Measurements from ENCODE around the gene RGMA.

Gene RGMA, protein sequence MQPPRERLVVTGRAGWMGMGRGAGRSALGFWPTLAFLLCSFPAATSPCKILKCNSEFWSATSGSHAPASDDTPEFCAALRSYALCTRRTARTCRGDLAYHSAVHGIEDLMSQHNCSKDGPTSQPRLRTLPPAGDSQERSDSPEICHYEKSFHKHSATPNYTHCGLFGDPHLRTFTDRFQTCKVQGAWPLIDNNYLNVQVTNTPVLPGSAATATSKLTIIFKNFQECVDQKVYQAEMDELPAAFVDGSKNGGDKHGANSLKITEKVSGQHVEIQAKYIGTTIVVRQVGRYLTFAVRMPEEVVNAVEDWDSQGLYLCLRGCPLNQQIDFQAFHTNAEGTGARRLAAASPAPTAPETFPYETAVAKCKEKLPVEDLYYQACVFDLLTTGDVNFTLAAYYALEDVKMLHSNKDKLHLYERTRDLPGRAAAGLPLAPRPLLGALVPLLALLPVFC

DNA sequence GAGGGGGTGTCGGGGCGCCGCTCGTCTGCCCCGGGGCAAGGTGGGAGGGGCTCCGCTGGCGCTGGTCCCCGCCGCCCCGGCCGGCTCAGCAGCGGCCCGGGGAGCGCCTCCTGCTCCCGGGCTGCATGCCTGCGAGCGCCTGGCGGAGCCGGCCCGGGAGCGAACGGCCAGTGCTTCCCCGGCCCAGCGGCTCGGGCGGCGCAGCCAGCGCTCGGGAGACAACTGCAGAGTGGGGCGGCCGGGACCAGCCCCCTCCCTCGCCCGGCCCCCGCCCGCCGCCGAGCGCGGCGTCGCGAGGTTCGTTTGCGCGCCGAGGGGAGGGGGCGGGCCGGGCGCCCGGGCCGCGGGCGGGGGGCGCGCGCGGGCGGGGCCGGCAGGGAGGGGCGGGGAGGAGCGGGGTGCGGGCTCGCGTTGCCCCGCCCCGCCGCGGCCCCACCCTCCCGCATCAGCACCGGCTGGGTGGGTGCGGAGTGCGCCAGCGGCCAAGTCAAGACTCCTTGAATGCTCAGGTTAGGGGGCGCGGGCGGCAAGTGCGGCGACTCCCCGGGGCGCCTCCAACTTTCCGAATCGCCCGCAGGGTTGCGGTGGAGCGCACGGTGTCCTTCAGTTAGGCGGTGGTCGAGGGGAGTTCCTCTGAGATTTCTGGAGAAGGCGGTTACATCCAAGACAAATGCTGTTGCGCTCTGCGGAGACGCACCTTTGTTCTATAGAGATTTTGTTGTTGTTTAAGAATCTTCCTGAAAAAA, at the start of gene RGMA:
RGMA (minus strand) TSS at position 231 of the 746 bp plus-strand sequence. CDS start 279 bp downstream, outside the sequence.
- DNase-seq: peak; percentile 7

DNA sequence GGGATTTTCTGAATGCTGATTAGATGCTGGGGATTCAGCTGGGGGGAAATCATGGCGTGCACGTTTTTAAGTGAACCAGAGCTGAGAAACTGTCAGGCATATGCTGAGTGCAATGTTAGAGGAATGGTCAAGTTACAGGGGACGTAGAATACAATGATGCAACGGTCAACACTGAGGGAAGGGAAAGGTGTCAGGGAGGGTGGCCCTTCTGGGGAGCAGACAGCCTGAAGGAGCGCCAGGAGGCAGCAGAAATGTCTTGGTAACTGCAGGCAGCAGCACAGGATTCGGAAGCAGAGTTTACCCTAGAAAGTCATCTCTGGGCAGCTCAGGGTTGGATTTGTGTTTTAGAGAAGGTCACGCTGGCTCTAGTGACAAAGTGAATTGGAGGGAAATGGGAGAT, 47.6 kb upstream of the RGMA start:
- no peak for DNase-seq

DNA sequence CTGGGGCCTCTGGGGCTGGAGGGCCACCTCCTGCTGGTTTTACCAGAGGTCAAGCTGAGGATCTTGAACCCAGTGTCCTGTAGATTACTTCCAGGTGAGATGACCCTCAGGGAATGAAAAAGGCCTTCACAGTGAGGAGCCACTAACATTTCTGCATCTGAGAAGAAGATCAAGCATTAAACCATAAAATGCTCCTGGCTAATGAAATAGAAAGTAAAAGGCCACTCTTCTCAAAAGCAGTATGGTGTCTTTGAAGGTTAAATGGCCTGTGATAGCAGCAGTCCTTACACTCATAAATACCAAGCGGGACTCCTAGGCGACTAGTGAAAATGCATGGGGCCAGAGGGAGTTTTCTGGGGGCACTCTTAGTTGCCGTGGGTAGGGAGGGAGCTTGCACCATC, 47.0 kb upstream of the RGMA start:
- no peak for DNase-seq

DNA sequence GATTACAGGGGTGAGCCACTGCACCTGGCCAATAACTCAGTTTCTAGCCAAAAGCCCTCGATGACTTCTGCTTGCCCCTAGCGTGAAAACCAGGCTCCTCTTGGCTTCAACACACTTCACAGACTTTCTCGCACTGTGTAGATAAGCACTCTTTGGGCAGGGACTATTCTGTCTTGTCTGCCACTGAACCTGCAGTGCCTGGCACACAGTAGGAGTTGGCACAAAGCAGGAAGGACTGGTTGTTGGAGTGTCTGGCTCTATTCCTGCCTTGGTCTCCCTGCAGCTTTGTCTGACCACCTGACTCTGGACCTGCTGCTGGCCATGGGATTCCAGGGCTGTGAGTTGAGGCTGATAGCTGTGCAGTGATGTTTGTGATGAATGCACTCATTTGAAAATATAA, 46.4 kb upstream of the RGMA start:
- DNase-seq: no peak

DNA sequence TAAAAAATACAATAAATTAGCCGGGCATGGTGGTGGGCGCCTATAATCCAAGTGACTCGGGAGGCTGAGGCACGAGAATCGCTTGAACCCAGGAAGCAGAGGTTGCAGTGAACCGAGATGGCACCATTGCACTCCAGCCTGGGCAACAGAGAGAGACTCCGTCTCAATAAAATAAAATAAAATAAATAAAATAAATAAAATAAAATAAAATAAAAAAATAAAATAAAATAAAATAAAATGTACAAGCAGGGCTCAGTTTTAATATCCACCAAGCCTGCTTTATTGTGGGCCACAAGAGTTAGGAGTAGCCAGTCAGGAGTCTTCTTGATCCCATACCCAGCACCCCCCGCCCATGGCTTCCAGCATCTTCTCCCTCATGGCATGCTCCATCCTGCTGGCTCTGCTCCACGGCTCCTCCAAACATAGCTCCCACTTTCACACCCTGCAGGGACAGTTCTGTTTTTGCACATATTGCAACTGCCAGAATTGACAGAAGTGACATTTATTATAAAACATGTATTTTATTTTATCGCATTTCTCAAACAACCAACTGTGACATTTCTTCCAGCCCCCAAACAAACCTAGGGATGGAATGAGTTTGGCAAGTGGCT, 42.6 kb upstream of the RGMA start:
- DNase-seq: no peak

DNA sequence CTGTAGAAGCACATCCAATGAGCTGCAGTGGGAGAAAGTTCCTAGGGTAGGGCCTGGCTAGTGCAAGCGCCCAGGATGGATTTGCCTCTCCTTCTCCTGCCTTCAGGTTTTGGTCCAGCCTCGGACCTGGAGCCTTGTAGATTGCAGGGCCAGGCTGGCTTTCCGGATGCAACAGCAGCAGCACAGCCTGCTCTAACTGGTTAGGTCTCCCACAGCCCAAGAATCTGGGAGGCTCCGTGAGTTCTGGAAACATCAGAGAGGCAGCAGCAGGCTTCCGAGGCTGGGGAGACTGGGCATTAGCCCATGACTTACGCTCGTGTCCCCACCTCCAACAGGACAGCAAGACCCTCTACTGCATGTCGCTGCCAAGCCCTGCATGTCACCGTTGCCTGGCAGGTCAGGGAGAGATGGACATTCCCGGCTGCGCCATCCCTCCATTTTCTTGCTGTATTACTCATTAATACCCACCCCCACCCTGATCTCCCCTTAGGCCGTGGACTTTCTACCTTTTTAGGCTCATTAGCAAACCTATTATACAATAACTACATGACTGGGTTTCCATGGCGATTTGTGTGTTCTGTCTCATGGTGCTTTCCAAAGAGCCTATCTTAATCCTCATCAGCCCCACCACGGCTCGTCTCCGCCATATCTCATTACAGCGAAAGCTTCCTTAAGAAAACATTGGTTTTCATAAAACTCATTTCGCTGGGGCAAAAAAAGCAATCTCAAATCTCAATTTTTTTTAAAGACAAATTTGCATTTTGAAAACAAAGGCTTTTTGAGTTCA, 40.9 kb upstream of the RGMA start:
- no peak for DNase-seq

DNA sequence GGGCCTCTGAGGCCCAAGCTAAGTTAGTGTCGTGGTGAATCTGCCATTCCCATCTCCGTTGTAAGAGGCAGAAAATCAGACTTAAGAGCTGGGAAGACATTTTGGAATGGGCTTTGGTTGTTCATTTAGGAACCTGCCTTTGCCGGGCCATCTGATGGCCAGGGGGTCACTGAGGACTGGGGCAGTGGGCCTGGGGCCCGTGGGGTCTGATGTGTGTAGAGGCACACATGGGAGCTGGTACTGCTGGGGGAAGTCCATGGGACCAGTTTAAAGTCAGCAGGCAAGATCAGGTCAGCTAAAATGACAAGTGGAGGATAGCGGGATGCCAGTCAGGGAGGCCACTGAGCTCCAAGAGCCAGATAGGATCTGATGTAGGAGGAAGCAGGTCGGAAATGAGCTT, 38.3 kb upstream of the RGMA start:
- no peak for DNase-seq

DNA sequence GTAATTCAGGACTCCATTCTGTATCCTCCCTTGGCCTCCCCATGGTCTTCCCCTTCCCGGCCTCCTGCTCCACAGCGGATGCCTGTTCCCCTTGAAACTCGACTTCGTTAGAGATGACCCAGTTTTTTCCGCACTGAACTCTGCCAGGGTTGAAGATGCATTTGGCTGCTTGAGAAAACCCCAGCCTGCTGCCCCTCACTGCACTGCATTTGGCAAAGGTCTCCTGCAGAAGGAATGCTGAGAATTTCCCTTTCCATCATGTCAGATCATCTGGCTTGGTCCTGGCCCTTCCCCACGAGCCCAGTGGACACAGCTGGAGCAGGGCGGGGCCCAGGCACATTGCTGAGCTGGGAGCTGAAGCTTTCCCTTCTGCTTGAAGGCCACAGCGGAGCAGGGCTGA, 37.6 kb upstream of the RGMA start:
- DNase-seq: no peak

DNA sequence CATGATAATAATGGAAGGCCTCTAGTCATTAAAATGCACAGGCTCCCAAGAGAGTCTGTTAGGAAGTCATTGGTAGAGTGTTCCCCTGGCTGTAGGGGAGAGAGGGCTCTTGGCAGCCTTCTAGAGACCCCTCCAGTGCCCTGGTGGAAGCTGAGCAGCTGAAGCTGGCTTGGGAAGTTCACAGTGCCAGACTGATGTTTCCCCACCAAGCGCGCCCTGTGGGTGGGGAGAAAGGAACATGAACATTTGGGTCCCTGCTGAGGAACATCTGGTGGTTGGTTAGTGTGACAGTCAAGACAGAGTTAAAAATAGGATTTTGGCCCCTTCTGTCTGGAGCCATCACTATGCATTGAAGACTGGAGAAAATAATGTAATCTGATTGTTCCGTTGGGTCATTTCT, 37.1 kb upstream of the RGMA start:
- DNase-seq: no peak

DNA sequence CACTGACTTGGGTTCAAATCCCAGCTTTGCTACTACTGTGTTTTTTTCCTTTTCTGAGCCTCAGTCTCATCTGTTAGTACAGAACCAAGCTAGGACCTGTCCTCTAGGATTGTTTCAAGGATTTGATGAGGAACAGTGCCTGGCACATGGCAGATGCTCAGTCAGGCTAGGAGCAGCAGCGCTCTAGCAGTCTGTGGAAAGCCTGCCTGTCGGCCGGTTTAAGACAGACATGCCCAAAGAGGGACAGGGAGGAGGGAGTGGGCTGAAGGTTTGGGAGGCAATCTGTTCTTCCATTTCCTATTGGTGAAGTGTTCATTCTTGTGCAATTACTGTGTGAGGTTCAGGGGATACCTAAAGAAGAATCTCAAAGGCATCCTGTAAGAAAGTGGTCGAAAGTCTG, 35.1 kb upstream of the RGMA start:
- DNase-seq: no peak

DNA sequence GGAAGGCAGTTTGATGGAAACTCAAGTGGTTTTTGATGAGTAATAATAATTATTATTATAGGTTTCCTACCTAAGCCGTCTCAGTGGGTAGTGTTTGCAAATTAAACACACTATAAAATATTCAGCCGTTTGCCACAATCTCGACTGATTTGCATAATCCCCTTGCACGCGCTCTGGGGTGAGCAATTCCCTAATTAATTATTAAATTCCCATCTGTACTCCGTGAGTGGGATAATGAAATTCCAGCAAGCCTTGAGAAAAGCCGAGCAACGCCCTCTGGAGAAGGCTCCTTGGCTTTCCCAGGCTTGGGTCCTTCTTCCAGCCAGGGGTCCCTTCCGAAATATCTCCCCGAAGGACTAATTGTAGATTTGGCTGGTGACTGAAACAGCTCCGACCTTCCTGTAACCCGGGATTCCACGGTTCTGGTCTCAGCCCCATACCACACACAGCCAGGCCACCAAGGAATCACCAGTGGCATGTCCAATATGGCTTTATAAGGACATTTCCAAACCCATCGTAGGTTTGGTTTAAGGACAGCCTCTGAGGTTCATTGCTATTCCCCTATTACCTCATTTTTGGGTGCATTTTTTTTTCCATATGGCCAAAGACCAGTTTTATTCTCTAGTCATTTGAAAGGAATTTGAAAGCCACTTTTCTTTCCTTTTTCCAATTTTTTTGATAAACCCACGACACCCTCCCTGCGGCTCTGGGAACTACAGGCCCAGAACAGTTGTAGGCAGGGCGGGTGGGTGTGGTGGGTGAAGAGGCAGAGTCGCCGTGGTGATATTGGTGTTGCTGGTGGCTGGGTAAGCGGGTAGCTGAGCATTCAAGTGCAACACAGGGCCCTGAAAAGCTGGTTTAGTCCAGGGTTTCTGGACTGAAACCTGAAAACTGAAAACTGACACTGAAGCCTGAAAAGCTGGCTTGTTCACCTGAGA, 33.2 kb upstream of the RGMA start:
- DNase-seq: no peak

DNA sequence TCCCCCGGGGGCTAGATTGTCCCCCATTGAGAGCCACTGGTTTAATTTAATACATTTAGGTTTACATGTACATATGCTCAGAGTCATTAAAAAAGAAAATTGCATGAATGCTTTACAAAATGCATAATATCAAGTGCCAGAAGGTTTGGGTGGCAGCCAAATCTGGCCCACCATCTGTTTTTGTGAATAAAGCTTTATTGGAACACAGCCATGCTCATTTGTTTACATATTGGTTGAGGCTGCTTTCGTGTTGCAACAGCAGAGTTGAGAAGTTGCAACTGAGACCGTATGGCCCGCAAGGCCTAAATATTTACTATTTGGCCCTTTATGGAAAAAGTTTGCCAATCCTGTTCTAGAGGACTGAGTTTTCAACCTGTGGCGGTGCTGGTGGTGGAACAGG, 32.1 kb upstream of the RGMA start:
- DNase-seq: no peak

DNA sequence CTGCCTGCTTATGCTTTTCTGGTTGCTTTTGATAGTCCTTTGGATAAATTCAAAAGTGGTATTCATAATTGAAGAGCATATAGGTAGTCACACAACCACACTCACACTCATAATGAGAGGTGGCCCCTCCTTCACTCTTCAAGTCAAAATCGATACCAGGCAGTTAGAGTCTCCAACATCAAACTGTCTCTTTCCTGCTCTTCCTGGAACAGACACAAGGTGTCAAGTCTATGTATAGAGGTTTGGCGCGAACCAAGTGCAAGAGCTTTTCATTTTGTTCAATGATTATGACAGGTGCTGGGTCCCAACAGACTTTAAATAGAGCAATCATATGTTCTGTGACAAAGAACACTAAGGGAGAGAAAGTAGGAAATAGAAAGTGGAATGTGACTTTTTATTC, 29.9 kb upstream of the RGMA start:
- DNase-seq: no peak

DNA sequence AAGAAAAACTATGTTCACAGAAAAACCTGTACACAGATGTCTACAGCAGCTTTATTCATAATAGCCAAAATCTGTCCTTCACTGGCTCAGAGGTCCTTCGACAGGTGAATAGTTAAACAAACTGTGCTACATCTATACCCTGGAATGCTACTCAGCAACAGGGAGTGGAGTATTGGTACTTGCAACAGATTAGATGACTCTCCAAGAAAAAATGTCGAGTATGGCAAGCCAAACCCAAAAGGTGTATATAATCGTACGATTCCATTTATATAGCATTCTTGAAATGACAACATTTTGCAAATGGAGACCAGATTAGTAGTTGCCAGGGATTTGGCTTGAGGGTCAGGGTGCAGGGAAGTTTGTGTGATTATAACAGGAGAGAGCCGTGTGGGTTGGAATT, 22.4 kb upstream of the RGMA start:
- no peak for DNase-seq

DNA sequence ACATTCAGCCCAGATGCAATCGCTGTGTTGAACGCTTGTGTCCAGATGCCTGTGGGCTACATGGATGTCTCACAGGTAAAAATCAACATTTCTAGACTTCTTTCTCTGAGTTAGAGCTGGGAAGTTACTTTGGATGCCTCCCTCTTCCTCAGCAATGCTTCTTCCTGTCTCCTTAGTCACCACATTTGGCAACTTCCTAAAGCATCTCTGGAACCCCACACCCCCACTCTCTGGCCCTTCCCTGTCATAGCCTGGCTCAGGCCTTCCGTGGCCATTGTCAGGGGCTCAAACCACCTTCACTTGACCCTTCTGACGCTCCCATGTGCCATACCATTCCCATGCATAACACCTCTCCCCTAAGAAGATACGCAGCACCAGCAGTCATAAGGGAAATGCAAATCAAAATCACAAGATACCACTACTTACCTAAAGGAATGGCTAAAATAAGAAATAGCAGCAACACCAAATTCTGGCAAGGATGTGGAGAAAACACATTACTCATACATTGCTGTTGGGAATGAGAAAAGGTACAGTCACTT, 21.6 kb upstream of the RGMA start:
- DNase-seq: no peak

DNA sequence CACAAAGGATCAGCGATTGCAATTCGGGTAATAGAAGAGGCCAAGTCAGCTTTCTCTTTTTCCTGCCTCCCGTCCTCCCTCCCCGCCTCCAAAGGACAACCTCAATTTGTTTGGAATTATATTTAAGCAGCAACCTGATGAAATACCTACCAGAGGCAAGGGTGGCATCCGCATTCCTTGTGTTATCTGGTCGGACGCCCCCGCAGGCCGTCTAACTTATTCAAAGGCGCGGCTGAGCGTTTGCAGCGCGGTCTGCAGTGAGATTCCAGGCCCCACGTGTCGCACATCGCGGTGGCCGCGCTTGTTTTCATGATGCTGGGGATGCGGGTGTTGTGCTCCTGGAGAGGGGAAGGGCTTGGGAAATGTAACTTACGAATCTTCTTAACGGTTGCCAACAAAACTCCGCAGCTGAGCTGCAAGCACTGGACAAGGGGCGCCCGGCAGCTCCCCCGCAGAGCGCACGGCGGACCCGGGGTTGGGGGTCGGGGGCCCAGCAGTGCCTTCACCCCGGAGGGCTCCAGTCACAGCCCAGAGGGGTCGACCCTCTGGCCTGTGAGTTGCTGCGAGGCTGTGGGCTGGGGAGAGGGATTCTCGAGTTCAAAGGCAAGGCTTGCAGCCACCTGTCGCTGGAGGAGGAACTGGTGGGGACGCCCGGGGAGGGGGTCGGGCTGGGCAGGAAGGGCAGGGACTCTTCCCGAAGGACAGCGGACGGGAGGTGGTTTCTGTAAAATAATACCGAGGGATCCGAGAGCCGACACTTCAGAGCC, 20.5 kb upstream of the RGMA start:
- no peak for DNase-seq

DNA sequence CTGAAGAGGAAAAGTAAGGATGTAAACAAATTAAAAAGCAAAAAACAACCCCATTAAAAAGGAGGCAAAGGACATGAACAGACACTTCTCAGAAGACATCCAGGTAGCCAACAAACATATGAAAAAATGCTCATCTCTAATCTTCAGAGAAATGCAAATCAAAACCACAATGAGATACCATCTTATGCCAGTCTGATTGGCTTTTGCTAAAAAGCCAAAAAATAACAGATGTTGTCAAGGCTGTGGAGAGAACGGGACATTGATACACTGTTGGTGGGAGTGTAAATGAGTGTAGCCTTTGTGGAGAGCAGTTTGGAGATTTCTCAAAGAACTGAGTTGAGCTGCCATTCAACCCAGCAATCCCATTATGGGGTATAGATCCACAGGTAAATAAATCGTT, 18.6 kb upstream of the RGMA start:
- DNase-seq: no peak

DNA sequence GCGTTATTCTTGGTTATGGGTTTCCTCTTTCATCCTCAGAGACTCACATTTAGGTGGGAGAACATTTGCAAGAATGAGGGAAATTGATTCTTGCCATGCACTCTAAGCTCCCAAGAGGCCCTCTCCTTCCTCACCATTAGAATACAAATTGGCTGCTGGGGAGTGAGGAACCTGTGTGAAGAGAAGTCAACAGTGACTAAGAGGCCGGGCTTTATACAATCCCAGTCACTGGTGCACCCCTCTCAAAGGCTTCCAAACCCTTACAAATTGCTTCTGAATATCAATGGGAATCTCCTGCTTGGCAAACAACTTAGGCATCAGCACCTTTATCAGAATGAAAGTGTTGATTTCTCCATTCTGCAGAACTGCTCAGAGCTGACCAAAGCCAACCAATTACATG, 16.5 kb upstream of the RGMA start:
- DNase-seq: no peak

DNA sequence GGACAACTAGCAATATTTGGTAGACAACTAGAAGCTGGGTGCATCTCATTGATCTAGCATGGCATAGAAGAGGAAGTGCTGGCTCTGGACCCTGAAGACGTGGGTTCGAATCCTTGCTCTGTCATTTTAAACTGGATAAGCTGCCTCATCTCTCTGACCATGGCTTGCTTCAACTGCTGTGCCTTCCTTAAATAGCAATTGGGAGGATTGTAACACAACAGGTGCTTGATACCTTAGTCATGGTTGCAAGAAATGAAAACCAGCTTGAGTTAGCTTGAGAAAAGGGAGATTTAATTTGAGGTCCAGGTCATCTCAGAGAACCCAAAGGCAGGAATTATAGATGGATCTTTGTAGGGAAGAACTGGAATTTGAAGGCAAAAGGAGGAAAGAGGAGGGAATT, 14.8 kb upstream of the RGMA start:
- DNase-seq: no peak

DNA sequence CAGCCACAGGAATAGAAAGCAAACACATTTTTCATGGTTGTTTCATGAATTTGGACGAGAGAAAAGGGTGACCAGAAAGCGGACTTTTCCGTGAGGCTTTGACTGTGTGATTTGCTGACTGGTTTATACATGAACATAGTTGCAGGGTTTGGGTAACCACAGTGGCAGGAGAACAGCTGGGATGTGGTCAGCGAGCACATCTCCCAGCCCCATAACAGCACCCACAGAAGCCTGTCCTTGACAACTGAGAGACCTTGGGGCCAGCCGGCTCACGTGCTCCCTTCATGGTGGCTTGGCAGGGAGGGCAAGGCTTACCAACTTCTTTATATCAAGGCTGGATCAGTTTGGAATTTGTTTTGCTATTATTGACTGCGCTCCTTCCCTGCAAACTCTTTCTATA, 13.2 kb upstream of the RGMA start:
- no peak for DNase-seq

DNA sequence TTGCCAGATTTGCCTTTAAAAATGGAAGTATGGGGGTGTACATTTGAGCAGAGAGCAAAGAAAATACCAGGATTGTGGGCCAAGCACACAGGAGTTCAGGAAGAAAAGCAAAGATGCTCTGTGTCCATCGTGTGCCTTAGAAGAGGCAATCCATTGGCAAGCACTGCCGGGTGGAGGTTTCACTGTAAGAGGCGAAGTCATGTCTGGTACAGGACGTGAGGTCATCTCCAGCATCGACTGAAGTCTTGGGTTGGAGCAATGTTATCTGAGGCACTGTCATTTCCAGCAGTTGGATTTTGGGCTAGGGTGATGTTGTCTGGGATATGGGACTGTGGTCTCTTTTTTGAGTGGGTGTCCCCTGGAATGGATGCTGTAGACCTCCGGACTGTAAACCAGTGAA, 4.8 kb upstream of the RGMA start:
- no peak for DNase-seq

All from suppressor macrophage treated with lipopolysaccharide for 4 hours (primary cell).